HCT116 (cell line): ENCODE measurements around the gene UMAD1. TPM values are rescaled to one million over a fixed set of nuclear protein-coding genes. Genes with fewer than 3 reads are reported as not detected.

Source experiments
- ATAC-seq: fragments of 200-7000 bp; cut with Tn5 transposase; 2 replicates; pipeline ENCODE4 v1.9.1; 2020; ENCODE audit warnings: mild to moderate bottlenecking, moderate library complexity
- BruUV-seq: library from RNA; stranded (reverse); fragments of 400-500 nt; replicated peaks from 2 replicates; lab custom pipeline; 2021; lab: Mats Ljungman, UMichigan
- CTCF ChIA-PET: fragments of 300-600 bp; sonication (Branson Sonifier 250); formaldehyde crosslinking; loops from one replicate; lab custom pipeline; 2021; ENCODE audit warnings: antibody characterized with exemption; lab: Charles Lee
- POLR2A ChIA-PET: fragments of 300-600, 350-600 bp; sonication (Branson Sonifier 250); formaldehyde crosslinking; loops from one replicate; lab custom pipeline; 2021; ENCODE audit warnings: antibody characterized with exemption; lab: Charles Lee
- RAD21 ChIA-PET, 2 experiments: fragments of 300-600 bp; sonication (Branson Sonifier 250); formaldehyde crosslinking; loops; one replicate each; lab custom pipeline; 2023; ENCODE audit warnings: low total read pairs in 2 of 2; ENCODE audit not compliant: uncharacterized antibody in 2 of 2, unreplicated experiment in 2 of 2, low non-redundant PET in 1 of 2; lab: Charles Lee
- DNase-seq: peaks from one replicate; pipeline ENCODE4 v3.0.0-alpha.2; 2010; ENCODE audit warnings: low read depth, low spot score
- H2AFZ ChIP-seq: fragments of 200-600 bp; shearing (Covaris generic), sonication (generic); 2 replicates; pipeline ENCODE4 v1.6.1; 2017; ENCODE audit warnings: low read depth, mixed run types, mixed read lengths, antibody characterized with exemption, low read length; ENCODE audit not compliant: poor library complexity, severe bottlenecking
- H3K27ac ChIP-seq: 2 replicates; pipeline ENCODE4 v1.5.1; 2012; ENCODE audit warnings: low read depth, low read length
- H3K27me3 ChIP-seq: fragments of 200-600 bp; sonication (generic); 2 replicates; pipeline ENCODE4 v1.6.1; 2016; ENCODE audit warnings: mixed run types, low read length, mixed read lengths; ENCODE audit not compliant: insufficient read depth
- H3K36me3 ChIP-seq, 2 experiments: fragments of 200-500 bp in 1 of 2; fragments of 200-600 bp in 1 of 2; sonication (Bioruptor generic) in 1 of 2; sonication (generic) in 1 of 2; 2 replicates each; pipeline versions ENCODE4 v1.5.1 to v1.6.1; 2014 to 2016; ENCODE audit warnings: low read length in 2 of 2, inconsistent platforms in 1 of 2, mixed read lengths in 1 of 2, mixed run types in 1 of 2; ENCODE audit not compliant: insufficient read depth in 2 of 2, control insufficient read depth in 1 of 2
- H3K4me1 ChIP-seq, 2 experiments: fragments of 200-600 bp in 1 of 2; sonication (generic) in 1 of 2; 2 replicates each; pipeline versions ENCODE4 v1.5.1 to v1.6.1; 2012 to 2017; ENCODE audit warnings: low read length in 2 of 2, inconsistent platforms in 1 of 2, mild to moderate bottlenecking in 1 of 2, mixed read lengths in 1 of 2, mixed run types in 1 of 2, moderate library complexity in 1 of 2; ENCODE audit not compliant: insufficient read depth in 2 of 2, control insufficient read depth in 1 of 2
- H3K4me2 ChIP-seq: fragments of 200-600 bp; sonication (generic); 2 replicates; pipeline ENCODE4 v1.6.1; 2017; ENCODE audit warnings: mixed run types, low read length, mixed read lengths
- H3K4me3 ChIP-seq, 2 experiments: fragments of 200-600 bp in 1 of 2; sonication (generic) in 1 of 2; replicated peaks in 1 of 2; 2 replicates each; pipeline ENCODE4 v1.5.1; 2011 to 2016; ENCODE audit warnings: low read length in 2 of 2, control low read depth in 1 of 2, low read depth in 1 of 2, mild to moderate bottlenecking in 1 of 2, mixed read lengths in 1 of 2, mixed run types in 1 of 2
- H3K79me2 ChIP-seq: fragments of 200-600 bp; sonication (generic); 2 replicates; pipeline ENCODE4 v1.6.1; 2017; ENCODE audit warnings: mild to moderate bottlenecking, mixed run types, low read length, moderate library complexity, mixed read lengths; ENCODE audit not compliant: insufficient read depth
- H3K9ac ChIP-seq: fragments of 200-600 bp; sonication (generic); 2 replicates; pipeline ENCODE4 v1.6.1; 2016; ENCODE audit warnings: low read length, mixed read lengths
- H3K9me2 ChIP-seq: fragments of 200-600 bp; sonication (generic), shearing (Covaris generic); 2 replicates; pipeline ENCODE4 v1.6.1; 2017; ENCODE audit warnings: mixed run types, mild to moderate bottlenecking, moderate library complexity; ENCODE audit not compliant: insufficient read depth
- H3K9me3 ChIP-seq, 2 experiments: fragments of 200-500 bp in 1 of 2; fragments of 200-600 bp in 1 of 2; sonication (Bioruptor generic) in 1 of 2; sonication (generic) in 1 of 2; 2 replicates each; pipeline ENCODE4 v1.6.1; 2014 to 2017; ENCODE audit warnings: low read length in 2 of 2, mixed read lengths in 2 of 2, inconsistent platforms in 1 of 2, low read depth in 1 of 2, mild to moderate bottlenecking in 1 of 2, mixed run types in 1 of 2, moderate library complexity in 1 of 2; ENCODE audit not compliant: control insufficient read depth in 1 of 2, insufficient read depth in 1 of 2
- H4K20me1 ChIP-seq: fragments of 200-600 bp; sonication (generic), shearing (Covaris generic); 2 replicates; pipeline ENCODE4 v1.6.1; 2017; ENCODE audit warnings: mixed run types, mild to moderate bottlenecking, moderate library complexity; ENCODE audit not compliant: insufficient read depth
- CBX3 ChIP-seq: IDR thresholded peaks from 2 replicates; pipeline ENCODE4 v1.6.1; 2012; ENCODE audit warnings: low read depth
- CEBPB ChIP-seq: IDR thresholded peaks from 2 replicates; pipeline ENCODE4 v1.6.1; 2012; ENCODE audit warnings: low read depth
- EGR1 ChIP-seq: IDR thresholded peaks from 2 replicates; pipeline ENCODE4 v1.6.1; 2012; ENCODE audit warnings: low read depth
- ELF1 ChIP-seq: IDR thresholded peaks from 2 replicates; pipeline ENCODE4 v1.6.1; 2012; ENCODE audit warnings: low read depth, borderline replicate concordance
- EZH2phosphoT487 ChIP-seq: fragments of 200-600 bp; IDR thresholded peaks from 2 replicates; pipeline ENCODE4 v1.6.1; 2018; ENCODE audit warnings: antibody characterized with exemption, borderline replicate concordance
- FOSL1 ChIP-seq: IDR thresholded peaks from 2 replicates; pipeline ENCODE4 v1.6.1; 2012; ENCODE audit warnings: low read depth
- JUND ChIP-seq: IDR thresholded peaks from 2 replicates; pipeline ENCODE4 v1.6.1; 2012
- POLR2AphosphoS5 ChIP-seq: IDR thresholded peaks from 2 replicates; pipeline ENCODE4 v1.6.1; 2011; ENCODE audit warnings: mild to moderate bottlenecking, low read depth, low read length, moderate library complexity
- REST ChIP-seq: IDR thresholded peaks from 2 replicates; pipeline ENCODE4 v1.6.1; 2012; ENCODE audit warnings: low read depth
- SIN3A ChIP-seq: IDR thresholded peaks from 2 replicates; pipeline ENCODE4 v1.6.1; 2012; ENCODE audit warnings: low read depth
- SP1 ChIP-seq: IDR thresholded peaks from 2 replicates; pipeline ENCODE4 v1.6.1; 2012; ENCODE audit warnings: low read depth
- SRF ChIP-seq: IDR thresholded peaks from 2 replicates; pipeline ENCODE4 v1.6.1; 2012; ENCODE audit warnings: low read depth
- ZFX ChIP-seq: fragments of 450-650 bp; IDR thresholded peaks from 2 replicates; pipeline ENCODE4 v1.6.1; 2017
- ZNF274 ChIP-seq: fragments of 200-500 bp; sonication (Bioruptor generic); IDR thresholded peaks from 2 replicates; pipeline ENCODE4 v1.6.1; 2014; ENCODE audit warnings: mild to moderate bottlenecking, low read depth, low read length, inconsistent platforms
- intact Hi-C: fragments of 100-400 bp; cut with micrococcal nuclease; formaldehyde crosslinking; loops from 2 replicates; pipeline ENCODE4 v1.10.0; 2022
- total RNA-seq: library from RNA; stranded (reverse); gene quantifications from one replicate; pipeline ENCODE4 v1.2.1, GENCODE V29; 2021; ENCODE audit not compliant: unreplicated experiment
- TF ChIP-seq, protein P1 (sequence below): IDR thresholded peaks from 2 replicates; pipeline ENCODE4 v1.6.1; 2012

UMAD1 gene
- total RNA-seq, 1 experiment from 2014 or later, result 12.7 TPM

GRCh38 chr7:7793249-7793648 lies 152.7 kb downstream of the UMAD1 start:
- intact Hi-C loops, result no loop called here
- Histone ChIP-seq H3K27ac (no peak overlapping the region), H2AFZ (no peak overlapping the region), H3K9me3 (no peaks in the 10 kb centered on the region), H3K36me3 (no peaks in the 10 kb centered on the region), H3K79me2 (no peaks in the 10 kb centered on the region), H3K27me3 (no peaks in the 10 kb centered on the region), H3K4me3 (no peak overlapping the region), H3K9me2 (no peaks in the 10 kb centered on the region), H3K4me2 (no peak overlapping the region), H3K4me1 (peaks cover 0 to 12% of the 10 kb centered on the region in 2 experiments; a peak in 1 of 4 replicates), H4K20me1 (no peaks in the 10 kb centered on the region), H3K9ac (no peak overlapping the region)
- ChIA-PET RAD21 (no interaction called here), CTCF (no interaction called here), POLR2A (no interaction called here)
- DNase-seq, result no peak
- TF ChIP-seq POLR2AphosphoS5 (no peak), JUND (no peak), SRF (no peak), EZH2phosphoT487 (no peak), ELF1 (no peak), ZNF274 (no peak), EGR1 (no peak), CEBPB (no peak), SP1 (no peak), ZFX (no peak), SIN3A (no peak), REST (no peak), CBX3 (no peak), FOSL1 (no peak)
- TF ChIP-seq, protein P1, sequence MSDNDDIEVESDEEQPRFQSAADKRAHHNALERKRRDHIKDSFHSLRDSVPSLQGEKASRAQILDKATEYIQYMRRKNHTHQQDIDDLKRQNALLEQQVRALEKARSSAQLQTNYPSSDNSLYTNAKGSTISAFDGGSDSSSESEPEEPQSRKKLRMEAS, result no peak
- BruUV-seq, result no TSS peak
- no peak for ATAC-seq
